GM19193 (cell line): ENCODE measurements around the gene KRTAP10-7.
"Not testable (repeated sequence)": the region's sequence is repeated elsewhere in the genome, so short reads cannot be mapped to it uniquely, and the experiment has no call there.

ENCODE experiments used
- POLR2A ChIP-seq: IDR thresholded peaks from 4 replicates; pipeline ENCODE4 v1.6.1; 2011; ENCODE audit not compliant: insufficient read depth, insufficient read length; ENCODE audit errors: extremely low read depth

Gene KRTAP10-7

GRCh38 chr21:44578371-44579055 is 21.9 kb upstream of the KRTAP10-7 start:
- no peak for TF ChIP-seq POLR2A

GRCh38 chr21:44579056-44579832 is 21.2 kb upstream of the KRTAP10-7 start:
- TF ChIP-seq POLR2A, result no peak

GRCh38 chr21:44579833-44580144 is 20.6 kb upstream of the KRTAP10-7 start:
- TF ChIP-seq POLR2A, result no peak

DNA sequence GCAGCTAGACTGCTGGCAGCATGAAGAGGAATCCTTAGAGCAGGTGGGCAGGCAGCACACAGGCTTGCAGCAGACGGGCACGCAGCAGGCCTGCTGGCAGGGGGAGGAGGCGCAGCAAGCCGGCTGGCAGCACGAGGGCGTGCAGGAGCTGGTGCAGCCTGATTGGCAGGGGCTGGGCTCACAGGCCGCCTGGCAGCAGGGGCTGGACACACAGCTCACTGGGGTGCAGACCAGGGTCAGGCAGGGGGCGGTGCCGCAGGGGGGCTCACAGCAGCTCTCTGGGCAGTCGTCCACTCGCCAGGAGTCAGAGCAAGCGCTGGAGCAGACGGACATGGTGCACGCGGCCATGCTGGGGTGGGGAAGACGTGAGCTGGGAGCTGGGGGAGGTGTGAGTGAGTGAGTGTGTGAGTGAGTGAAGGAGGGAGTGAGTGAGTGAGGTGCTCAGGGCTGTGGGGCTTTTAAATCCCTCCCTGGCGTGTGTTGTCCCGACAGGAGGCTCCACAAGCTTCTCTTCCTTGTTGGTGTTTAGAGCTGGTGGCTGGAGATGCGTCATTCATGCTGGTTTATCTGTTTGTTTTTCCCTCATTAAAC is 20.1 kb upstream of the KRTAP10-7 start, which contains the start of gene KRTAP10-5:
KRTAP10-5 (minus strand) TSS at position 374 of the 591 bp plus-strand sequence; CDS start at position 348, 26 bp downstream.
- TF ChIP-seq POLR2A, result not testable (repeated sequence)

DNA sequence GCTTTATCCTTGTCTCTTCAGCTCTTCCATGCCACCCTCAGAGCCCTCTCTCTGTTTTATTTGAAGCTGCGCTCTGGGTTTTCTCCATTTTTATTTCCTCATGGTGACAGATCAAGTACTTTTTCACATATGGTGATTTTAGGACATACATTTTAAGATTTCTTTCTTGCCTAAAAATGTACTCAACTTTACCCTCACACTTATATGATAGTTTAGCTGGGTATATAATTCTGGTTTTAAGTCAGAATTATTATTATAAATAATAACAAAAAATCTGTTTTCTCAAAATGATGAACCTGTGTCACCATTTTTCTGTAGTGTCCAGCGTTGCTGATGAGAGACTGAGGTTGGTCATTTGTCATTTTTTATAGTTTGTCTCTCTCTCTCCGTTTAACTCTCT is 19.2 kb upstream of the KRTAP10-7 start:
- no peak for TF ChIP-seq POLR2A

DNA sequence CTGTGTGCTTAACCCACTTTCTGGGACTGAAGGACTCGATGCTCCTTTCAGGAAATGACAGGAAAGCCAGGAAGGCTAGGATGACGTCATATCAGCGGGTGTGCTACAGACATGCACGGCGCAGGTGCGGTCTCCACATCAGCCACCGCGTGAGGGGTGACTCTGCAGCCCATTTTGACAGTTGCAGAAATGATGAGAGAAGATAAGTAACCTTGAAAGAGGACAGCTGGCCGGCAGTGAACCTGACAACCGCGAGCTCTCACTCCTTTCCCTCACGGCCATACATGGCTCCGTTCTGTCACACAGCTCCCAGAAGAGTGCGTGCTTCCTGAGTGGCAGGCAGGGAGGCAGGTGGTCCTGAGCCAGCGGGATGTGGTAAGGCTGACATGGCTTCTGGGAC is 18.3 kb upstream of the KRTAP10-7 start:
- no peak for TF ChIP-seq POLR2A

DNA sequence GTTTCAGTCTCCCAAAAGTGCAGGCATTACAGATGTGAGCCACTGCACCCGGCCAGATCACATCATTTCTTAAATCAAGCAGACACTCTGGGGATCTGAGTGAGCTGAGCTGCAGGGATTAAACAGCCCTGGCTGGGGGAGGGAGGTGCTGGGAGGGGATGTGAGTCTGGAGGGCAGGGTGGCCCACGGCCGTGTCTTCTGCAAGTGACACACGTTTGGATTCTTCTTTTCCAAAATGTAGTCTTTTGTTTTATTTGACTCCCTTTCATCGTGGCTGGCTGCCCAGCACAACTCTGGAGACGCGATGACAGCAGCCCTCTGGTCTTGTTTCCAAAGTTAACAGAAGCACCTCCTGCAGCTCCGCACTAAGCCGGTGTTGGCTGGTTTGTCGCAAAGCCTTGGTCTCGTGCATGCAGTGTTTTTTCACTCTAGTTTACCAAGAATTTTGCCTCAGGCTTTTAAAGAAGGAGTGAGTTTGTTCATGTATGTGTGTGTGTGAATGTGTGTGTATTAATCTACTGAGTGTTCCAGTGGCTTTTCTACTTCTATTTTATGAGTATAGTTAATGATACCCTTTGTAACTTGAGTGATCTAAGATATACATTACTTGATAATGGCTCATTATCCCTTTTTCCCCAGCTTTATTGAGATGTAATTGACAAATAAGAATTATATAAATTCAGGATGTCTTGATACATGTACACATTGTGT is 17.2 kb upstream of the KRTAP10-7 start:
- no peak for TF ChIP-seq POLR2A

GRCh38 chr21:44583800-44584147 is 16.6 kb upstream of the KRTAP10-7 start:
- no peak for TF ChIP-seq POLR2A

DNA sequence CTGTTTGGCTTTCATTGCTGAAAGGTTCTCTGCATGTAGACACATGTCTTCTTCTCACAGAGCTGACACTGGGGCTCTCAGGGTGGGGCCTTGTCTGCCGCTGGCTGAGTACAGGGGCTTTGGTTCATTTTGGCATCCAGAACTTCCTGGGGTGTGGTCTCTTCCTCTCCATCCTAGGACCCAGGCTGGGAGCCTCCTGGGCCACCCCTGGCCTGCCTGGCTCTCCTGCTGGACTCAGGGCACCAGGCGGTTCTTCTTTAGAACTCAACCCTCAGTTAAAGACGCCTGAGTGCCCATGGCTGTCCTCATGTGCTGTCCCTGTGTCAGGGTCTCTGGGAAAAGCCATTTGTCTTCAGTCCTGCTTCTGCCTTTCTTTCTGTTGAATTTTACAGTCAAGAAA is 14.5 kb upstream of the KRTAP10-7 start:
- TF ChIP-seq POLR2A, result no peak

- no peak for TF ChIP-seq POLR2A
These were observed 11.3 kb upstream of the KRTAP10-7 start for GRCh38 chr21:44589094-44589493.

GRCh38 chr21:44589586-44590305 is 10.7 kb upstream of the KRTAP10-7 start:
- no peak for TF ChIP-seq POLR2A

GRCh38 chr21:44590311-44590721 is 10.1 kb upstream of the KRTAP10-7 start:
- no peak for TF ChIP-seq POLR2A

- TF ChIP-seq POLR2A, result no peak
These were observed 7.7 kb upstream of the KRTAP10-7 start, which contains the start of gene KRTAP10-6 for GRCh38 chr21:44592446-44593311. Gene KRTAP10-6 (minus strand): TSS chr21:44592505. CDS start chr21:44592484, 21 bp downstream.
